ENCODE results near the gene RETREG1. TPM values are rescaled to one million over a fixed set of nuclear protein-coding genes. Genes with fewer than 3 reads are reported as not detected.
"Not testable (repeated sequence)": the region's sequence is repeated elsewhere in the genome, so short reads cannot be mapped to it uniquely, and the experiment has no call there.

The RETREG1 gene
- total and polyA plus RNA-seq, 2 experiments from 2014 or later, result 23.8 to 24.0 TPM

DNA sequence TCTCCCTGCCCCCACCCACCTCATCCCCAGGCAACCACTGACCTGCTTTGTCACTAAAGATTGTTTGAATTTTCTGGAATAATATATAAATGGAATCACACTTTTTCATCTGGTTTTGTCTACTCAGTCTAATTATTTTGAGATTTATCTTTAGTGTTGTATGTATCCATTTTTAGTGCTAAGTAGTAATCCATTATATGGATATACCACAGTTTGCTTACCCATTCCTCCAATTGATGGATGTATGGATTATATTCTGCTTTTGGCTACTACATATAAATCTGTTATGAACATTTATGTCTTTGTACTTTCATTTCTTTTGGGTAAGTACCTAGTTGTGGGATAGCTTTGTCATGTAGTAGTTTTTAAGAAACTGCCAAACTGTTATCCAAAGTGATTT is 136.7 kb downstream of the RETREG1 start:
- Histone ChIP-seq H3K9me2 (replicated peaks; ENCODE audit: insufficient read depth) (no peaks in the 10 kb centered on the region), H3K4me3 (no peak overlapping the region), H3K79me2 (no peaks in the 10 kb centered on the region), H3K9me3 (ENCODE audit: low read depth) (no peaks in the 10 kb centered on the region), H2AFZ (no peak overlapping the region), H3K27me3 (no peaks in the 10 kb centered on the region), H3K4me1 (ENCODE audit: insufficient read depth) (peaks cover 9% of the 10 kb centered on the region), H3K27ac (no peak overlapping the region), H3K4me2 (no peak overlapping the region), H3K36me3 (replicated peaks; ENCODE audit: insufficient read depth, low read depth) (no peaks in the 10 kb centered on the region), H4K20me1 (ENCODE audit: insufficient read depth, poor library complexity, severe bottlenecking) (no peaks in the 10 kb centered on the region)
- no peak for DNase-seq (ENCODE audit: low spot score)
- TF ChIP-seq, protein P1, sequence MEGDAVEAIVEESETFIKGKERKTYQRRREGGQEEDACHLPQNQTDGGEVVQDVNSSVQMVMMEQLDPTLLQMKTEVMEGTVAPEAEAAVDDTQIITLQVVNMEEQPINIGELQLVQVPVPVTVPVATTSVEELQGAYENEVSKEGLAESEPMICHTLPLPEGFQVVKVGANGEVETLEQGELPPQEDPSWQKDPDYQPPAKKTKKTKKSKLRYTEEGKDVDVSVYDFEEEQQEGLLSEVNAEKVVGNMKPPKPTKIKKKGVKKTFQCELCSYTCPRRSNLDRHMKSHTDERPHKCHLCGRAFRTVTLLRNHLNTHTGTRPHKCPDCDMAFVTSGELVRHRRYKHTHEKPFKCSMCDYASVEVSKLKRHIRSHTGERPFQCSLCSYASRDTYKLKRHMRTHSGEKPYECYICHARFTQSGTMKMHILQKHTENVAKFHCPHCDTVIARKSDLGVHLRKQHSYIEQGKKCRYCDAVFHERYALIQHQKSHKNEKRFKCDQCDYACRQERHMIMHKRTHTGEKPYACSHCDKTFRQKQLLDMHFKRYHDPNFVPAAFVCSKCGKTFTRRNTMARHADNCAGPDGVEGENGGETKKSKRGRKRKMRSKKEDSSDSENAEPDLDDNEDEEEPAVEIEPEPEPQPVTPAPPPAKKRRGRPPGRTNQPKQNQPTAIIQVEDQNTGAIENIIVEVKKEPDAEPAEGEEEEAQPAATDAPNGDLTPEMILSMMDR (IDR thresholded peaks at IDR 0.05; ENCODE audit: poor library complexity), result no peak
- TF ChIP-seq EZH2phosphoT487 (IDR thresholded peaks at IDR 0.05; ENCODE audit: low read depth, severe bottlenecking, unreplicated experiment), result no peak
- TF ChIP-seq EZH2 (IDR thresholded peaks at IDR 0.05; ENCODE audit: borderline replicate concordance), result no peak

GRCh38 chr5:16477541-16477940 is 139.3 kb downstream of the RETREG1 start:
- H3K4me3 ChIP-seq, result no peak overlapping the region
- H3K27me3 ChIP-seq, result no peaks in the 10 kb centered on the region
- TF ChIP-seq, protein P1 (IDR thresholded peaks at IDR 0.05; ENCODE audit: poor library complexity), result no peak
- no peaks in the 10 kb centered on the region for H3K79me2 ChIP-seq
- H3K27ac ChIP-seq, result no peak overlapping the region
- no peak overlapping the region for H3K4me2 ChIP-seq
- no peaks in the 10 kb centered on the region for H3K9me2 ChIP-seq (replicated peaks; ENCODE audit: insufficient read depth)
- DNase-seq (ENCODE audit: low spot score), result no peak
- no peak overlapping the region for H2AFZ ChIP-seq
- H3K4me1 ChIP-seq (ENCODE audit: insufficient read depth), result peaks cover 5% of the 10 kb centered on the region
- no peaks in the 10 kb centered on the region for H3K36me3 ChIP-seq (replicated peaks; ENCODE audit: insufficient read depth, low read depth)
- no peaks in the 10 kb centered on the region for H3K9me3 ChIP-seq (ENCODE audit: low read depth)
- WGBS (ENCODE audit: low lambda C conversion rate, missing lambda C conversion rate), result 56% methylated on average over 3 of the region's 3 CpGs
- H4K20me1 ChIP-seq (ENCODE audit: insufficient read depth, poor library complexity, severe bottlenecking), result no peaks in the 10 kb centered on the region

DNA sequence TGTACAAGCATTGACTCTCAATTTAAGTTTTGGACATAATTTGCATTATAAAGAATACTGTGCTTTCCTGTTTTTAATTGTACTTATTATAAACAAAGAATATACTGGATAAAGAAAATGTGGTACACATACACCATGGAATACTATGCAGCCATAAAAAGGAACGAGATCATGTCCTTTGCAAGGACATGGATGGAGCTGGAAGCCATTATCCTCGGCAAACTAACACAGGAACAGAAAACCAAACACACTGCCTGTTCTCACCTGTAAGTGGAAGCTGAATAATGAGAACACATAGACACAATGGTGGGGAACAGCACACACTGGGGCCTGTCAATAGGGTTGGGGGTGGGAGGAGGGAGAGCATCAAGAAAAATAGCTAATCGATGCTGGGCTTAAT is 140.4 kb downstream of the RETREG1 start:
- not testable (repeated sequence) for H3K4me1 ChIP-seq (ENCODE audit: insufficient read depth); H4K20me1 ChIP-seq (ENCODE audit: insufficient read depth, poor library complexity, severe bottlenecking); H3K4me2 ChIP-seq; H3K9me2 ChIP-seq (replicated peaks; ENCODE audit: insufficient read depth); H3K27ac ChIP-seq; H3K9me3 ChIP-seq (ENCODE audit: low read depth); H3K4me3 ChIP-seq; H3K79me2 ChIP-seq; DNase-seq (ENCODE audit: low spot score); H3K36me3 ChIP-seq (replicated peaks; ENCODE audit: insufficient read depth, low read depth); H3K27me3 ChIP-seq; H2AFZ ChIP-seq
- WGBS (ENCODE audit: low lambda C conversion rate, missing lambda C conversion rate), result 94% methylated on average over 3 of the region's 3 CpGs

DNA sequence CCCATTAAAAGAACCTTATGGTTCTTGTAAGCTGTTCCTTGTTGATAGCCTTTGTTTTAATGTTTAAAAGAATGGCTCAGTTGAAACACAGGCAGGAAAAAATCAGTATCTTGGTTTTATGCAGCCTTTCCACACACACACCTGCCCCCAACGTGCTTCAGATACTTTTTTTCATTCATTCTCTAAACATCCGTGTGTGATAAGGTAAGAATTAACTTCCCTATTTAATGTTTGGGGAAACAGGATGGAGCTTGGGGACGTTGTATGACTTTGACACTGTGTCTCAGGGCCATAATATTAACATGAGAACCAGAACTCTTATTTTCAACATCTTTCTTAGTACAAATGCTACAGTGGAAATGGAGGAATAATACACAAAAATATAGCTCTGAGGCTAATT is 145.4 kb downstream of the RETREG1 start:
- no peak for DNase-seq (ENCODE audit: low spot score)
- H3K79me2 ChIP-seq, result peaks cover 44% of the 10 kb centered on the region
- WGBS (ENCODE audit: low lambda C conversion rate, missing lambda C conversion rate), result 79% methylated on average over 3 of the region's 3 CpGs
- H3K27me3 ChIP-seq, result no peaks in the 10 kb centered on the region
- H3K4me2 ChIP-seq, result no peak overlapping the region
- no peaks in the 10 kb centered on the region for H3K36me3 ChIP-seq (replicated peaks; ENCODE audit: insufficient read depth, low read depth)
- no peaks in the 10 kb centered on the region for H4K20me1 ChIP-seq (ENCODE audit: insufficient read depth, poor library complexity, severe bottlenecking)
- no peaks in the 10 kb centered on the region for H3K9me2 ChIP-seq (replicated peaks; ENCODE audit: insufficient read depth)
- H3K4me3 ChIP-seq, result no peak overlapping the region
- no peak overlapping the region for H3K27ac ChIP-seq
- H3K4me1 ChIP-seq (ENCODE audit: insufficient read depth), result peaks cover 10% of the 10 kb centered on the region
- no peak for TF ChIP-seq EZH2phosphoT487 (IDR thresholded peaks at IDR 0.05; ENCODE audit: low read depth, severe bottlenecking, unreplicated experiment)
- TF ChIP-seq, protein P1 (IDR thresholded peaks at IDR 0.05; ENCODE audit: poor library complexity), result no peak
- TF ChIP-seq EZH2 (IDR thresholded peaks at IDR 0.05; ENCODE audit: borderline replicate concordance), result no peak
- no peaks in the 10 kb centered on the region for H3K9me3 ChIP-seq (ENCODE audit: low read depth)
- H2AFZ ChIP-seq, result no peak overlapping the region
